ENCODE data around the gene FAM81A. TPM values are rescaled to one million over a fixed set of nuclear protein-coding genes. Genes with fewer than 3 reads are reported as not detected.
A peak's percentile ranks its signal among the peaks of the same experiment; 100 is the strongest.

Gene FAM81A
- total and polyA plus RNA-seq, 4 donors: under 0.01 to 0.13 (median 0.07) TPM

DNA sequence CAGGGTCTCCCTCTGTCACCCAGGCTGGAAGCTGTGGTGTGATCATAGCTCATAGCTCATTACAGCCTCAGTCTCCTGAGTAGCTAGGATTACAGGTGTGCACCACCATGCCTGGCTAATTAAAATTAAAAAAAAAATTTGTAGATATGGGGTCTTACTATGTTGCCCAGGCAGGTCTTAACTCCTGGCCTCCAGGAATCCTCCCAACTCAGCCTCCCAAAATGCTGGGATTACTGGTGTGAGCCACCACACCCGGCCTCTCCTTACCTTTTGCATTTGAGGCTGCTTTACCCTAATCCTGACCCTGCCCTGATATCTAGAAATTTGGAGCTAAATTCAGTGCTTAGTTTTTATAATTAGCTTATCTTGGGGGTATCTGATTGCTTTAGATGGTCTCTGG is 90.4 kb downstream of the FAM81A start (continued):
- TF ChIP-seq, protein P1, sequence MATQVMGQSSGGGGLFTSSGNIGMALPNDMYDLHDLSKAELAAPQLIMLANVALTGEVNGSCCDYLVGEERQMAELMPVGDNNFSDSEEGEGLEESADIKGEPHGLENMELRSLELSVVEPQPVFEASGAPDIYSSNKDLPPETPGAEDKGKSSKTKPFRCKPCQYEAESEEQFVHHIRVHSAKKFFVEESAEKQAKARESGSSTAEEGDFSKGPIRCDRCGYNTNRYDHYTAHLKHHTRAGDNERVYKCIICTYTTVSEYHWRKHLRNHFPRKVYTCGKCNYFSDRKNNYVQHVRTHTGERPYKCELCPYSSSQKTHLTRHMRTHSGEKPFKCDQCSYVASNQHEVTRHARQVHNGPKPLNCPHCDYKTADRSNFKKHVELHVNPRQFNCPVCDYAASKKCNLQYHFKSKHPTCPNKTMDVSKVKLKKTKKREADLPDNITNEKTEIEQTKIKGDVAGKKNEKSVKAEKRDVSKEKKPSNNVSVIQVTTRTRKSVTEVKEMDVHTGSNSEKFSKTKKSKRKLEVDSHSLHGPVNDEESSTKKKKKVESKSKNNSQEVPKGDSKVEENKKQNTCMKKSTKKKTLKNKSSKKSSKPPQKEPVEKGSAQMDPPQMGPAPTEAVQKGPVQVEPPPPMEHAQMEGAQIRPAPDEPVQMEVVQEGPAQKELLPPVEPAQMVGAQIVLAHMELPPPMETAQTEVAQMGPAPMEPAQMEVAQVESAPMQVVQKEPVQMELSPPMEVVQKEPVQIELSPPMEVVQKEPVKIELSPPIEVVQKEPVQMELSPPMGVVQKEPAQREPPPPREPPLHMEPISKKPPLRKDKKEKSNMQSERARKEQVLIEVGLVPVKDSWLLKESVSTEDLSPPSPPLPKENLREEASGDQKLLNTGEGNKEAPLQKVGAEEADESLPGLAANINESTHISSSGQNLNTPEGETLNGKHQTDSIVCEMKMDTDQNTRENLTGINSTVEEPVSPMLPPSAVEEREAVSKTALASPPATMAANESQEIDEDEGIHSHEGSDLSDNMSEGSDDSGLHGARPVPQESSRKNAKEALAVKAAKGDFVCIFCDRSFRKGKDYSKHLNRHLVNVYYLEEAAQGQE (IDR thresholded peaks at IDR 0.05): no peak
- TF ChIP-seq HNF4G (IDR thresholded peaks at IDR 0.05): no peak
- TF ChIP-seq NR2F2 (IDR thresholded peaks at IDR 0.05): no peak

DNA sequence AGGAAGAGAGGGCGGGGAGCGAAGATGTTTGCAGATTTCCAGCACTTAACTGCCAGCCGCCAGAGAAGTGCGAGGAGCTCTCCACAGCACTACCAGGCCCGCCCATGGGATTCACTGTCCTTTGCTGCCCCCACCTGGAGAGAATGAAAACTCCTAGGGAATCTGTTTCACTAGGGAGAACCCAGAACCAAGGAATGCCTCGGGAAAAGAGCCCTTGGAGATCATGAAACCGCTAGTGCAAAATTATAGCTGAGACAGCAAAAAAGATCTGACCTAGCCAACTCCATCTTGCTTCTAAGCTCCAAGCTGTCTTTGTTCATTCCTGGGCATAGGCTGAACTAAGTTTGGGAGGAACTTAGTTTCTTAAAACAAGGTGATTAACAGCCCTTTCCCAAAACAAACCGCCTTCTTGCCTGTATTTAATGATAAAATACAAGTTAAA is 91.0 kb downstream of the FAM81A start:
- TF ChIP-seq HNF4G (IDR thresholded peaks at IDR 0.05): no peak
- TF ChIP-seq, protein P2, sequence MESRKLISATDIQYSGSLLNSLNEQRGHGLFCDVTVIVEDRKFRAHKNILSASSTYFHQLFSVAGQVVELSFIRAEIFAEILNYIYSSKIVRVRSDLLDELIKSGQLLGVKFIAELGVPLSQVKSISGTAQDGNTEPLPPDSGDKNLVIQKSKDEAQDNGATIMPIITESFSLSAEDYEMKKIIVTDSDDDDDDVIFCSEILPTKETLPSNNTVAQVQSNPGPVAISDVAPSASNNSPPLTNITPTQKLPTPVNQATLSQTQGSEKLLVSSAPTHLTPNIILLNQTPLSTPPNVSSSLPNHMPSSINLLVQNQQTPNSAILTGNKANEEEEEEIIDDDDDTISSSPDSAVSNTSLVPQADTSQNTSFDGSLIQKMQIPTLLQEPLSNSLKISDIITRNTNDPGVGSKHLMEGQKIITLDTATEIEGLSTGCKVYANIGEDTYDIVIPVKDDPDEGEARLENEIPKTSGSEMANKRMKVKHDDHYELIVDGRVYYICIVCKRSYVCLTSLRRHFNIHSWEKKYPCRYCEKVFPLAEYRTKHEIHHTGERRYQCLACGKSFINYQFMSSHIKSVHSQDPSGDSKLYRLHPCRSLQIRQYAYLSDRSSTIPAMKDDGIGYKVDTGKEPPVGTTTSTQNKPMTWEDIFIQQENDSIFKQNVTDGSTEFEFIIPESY (IDR thresholded peaks at IDR 0.05): no peak
- no peak for TF ChIP-seq FOXA2 (IDR thresholded peaks at IDR 0.05)
- TF ChIP-seq, protein P3, sequence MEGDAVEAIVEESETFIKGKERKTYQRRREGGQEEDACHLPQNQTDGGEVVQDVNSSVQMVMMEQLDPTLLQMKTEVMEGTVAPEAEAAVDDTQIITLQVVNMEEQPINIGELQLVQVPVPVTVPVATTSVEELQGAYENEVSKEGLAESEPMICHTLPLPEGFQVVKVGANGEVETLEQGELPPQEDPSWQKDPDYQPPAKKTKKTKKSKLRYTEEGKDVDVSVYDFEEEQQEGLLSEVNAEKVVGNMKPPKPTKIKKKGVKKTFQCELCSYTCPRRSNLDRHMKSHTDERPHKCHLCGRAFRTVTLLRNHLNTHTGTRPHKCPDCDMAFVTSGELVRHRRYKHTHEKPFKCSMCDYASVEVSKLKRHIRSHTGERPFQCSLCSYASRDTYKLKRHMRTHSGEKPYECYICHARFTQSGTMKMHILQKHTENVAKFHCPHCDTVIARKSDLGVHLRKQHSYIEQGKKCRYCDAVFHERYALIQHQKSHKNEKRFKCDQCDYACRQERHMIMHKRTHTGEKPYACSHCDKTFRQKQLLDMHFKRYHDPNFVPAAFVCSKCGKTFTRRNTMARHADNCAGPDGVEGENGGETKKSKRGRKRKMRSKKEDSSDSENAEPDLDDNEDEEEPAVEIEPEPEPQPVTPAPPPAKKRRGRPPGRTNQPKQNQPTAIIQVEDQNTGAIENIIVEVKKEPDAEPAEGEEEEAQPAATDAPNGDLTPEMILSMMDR (IDR thresholded peaks at IDR 0.05; ENCODE audit: low read depth, low read length, missing input control): peak; percentile 90
- no peak for TF ChIP-seq RXRA (IDR thresholded peaks at IDR 0.05)
- no peak for TF ChIP-seq EGR1 (IDR thresholded peaks at IDR 0.05; ENCODE audit: low read depth in 2 of 2)
- TF ChIP-seq, protein P1 (IDR thresholded peaks at IDR 0.05): peak; percentile 57
- TF ChIP-seq HNF4A (conservative IDR thresholded peaks at IDR 0.05): no peak
- TF ChIP-seq SP1 (IDR thresholded peaks at IDR 0.05): no peak
- no peak for TF ChIP-seq YY1 (IDR thresholded peaks at IDR 0.05)
- TF ChIP-seq, protein P4, sequence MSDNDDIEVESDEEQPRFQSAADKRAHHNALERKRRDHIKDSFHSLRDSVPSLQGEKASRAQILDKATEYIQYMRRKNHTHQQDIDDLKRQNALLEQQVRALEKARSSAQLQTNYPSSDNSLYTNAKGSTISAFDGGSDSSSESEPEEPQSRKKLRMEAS (IDR thresholded peaks at IDR 0.05): no peak
- TF ChIP-seq FOXA1 (IDR thresholded peaks at IDR 0.05): no peak
- no peak for TF ChIP-seq TAF1 (conservative IDR thresholded peaks at IDR 0.05)
- TF ChIP-seq, protein P5, sequence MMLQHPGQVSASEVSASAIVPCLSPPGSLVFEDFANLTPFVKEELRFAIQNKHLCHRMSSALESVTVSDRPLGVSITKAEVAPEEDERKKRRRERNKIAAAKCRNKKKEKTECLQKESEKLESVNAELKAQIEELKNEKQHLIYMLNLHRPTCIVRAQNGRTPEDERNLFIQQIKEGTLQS (IDR thresholded peaks at IDR 0.05): no peak
- TF ChIP-seq NR2F2 (IDR thresholded peaks at IDR 0.05): no peak
- peak; percentile 91 to 94 for TF ChIP-seq RAD21 (IDR thresholded peaks at IDR 0.05)
- TF ChIP-seq JUND (IDR thresholded peaks at IDR 0.05): no peak
- no peak for TF ChIP-seq GABPA (IDR thresholded peaks at IDR 0.05 in 1 of 2, conservative IDR thresholded peaks at IDR 0.05 in 1 of 2)
- Histone ChIP-seq H3K9me3 (ENCODE audit: control insufficient read depth in 4 of 4, low read length in 3 of 4) (no peaks in the 10 kb centered on the region), H3K4me3 (ENCODE audit: low read depth in 1 of 3, low read length in 3 of 3) (no peak overlapping the region), H3K9ac (ENCODE audit: low read depth in 1 of 2, low read length in 2 of 2) (no peak overlapping the region), H3K27ac (ENCODE audit: low read depth in 1 of 2, low read length in 2 of 2) (no peak overlapping the region), H3K36me3 (ENCODE audit: control insufficient read depth in 4 of 4, insufficient read depth in 3 of 4, low read depth in 1 of 4, low read length in 3 of 4) (no peaks in the 10 kb centered on the region), H3K4me1 (ENCODE audit: control insufficient read depth in 4 of 4, insufficient read depth in 4 of 4, low read length in 3 of 4) (peaks cover 0 to 2% (median 1%) of the 10 kb centered on the region in 4 donors), H3K27me3 (ENCODE audit: control insufficient read depth in 4 of 4, insufficient read depth in 4 of 4, low read length in 3 of 4) (no peaks in the 10 kb centered on the region)
- DNase-seq (ENCODE audit: low spot score): peak; percentile 76
- WGBS: 11% methylated on average over 8 of the region's 8 CpGs

Data from liver (tissue), 9 donors.